ENCODE results near the gene EEFSEC. TPM values are rescaled to one million over a fixed set of nuclear protein-coding genes. Genes with fewer than 3 reads are reported as not detected.

Gene EEFSEC
- total and polyA plus RNA-seq, 10 donors = 8.5 to 19.2 (median 14.2) TPM

- intact Hi-C loops (cut with DNase I; ENCODE audit: low total_unique reads) = no loop called here
- WGBS, 5 donors = 90 to 93% (median 92%) methylated on average over 9 to 10 of the region's 10 CpGs
Observed at GRCh38 chr3:128372707-128373533, 219.6 kb downstream of the EEFSEC start.

GRCh38 chr3:128374746-128375445, 221.6 kb downstream of the EEFSEC start:
- H3K36me3 ChIP-seq = peaks cover 0 to 33% (median 0%) of the 10 kb centered on the region in 6 donors
- intact Hi-C loops (cut with DNase I; ENCODE audit: low total_unique reads) = no loop called here
- TF ChIP-seq POLR2AphosphoS5 (IDR thresholded peaks at IDR 0.05) = no peak
- no peaks in the 10 kb centered on the region for H3K9me3 ChIP-seq
- DNase-seq = no peak
- H3K4me3 ChIP-seq = no peak overlapping the region
- no peak overlapping the region for H3K27ac ChIP-seq
- H3K27me3 ChIP-seq (replicated peaks in 1 of 7) = no peaks in the 10 kb centered on the region
- WGBS, 5 donors = 49 to 81% (median 78%) methylated on average over 2 of the region's 2 CpGs
- peaks cover 0 to 15% (median 3%) of the 10 kb centered on the region in 6 donors for H3K4me1 ChIP-seq

More at GRCh38 chr3:128372707-128373533, 219.6 kb downstream of the EEFSEC start:
- no peaks in the 10 kb centered on the region for H3K9me3 ChIP-seq
- DNase-seq = no peak
- H3K4me3 ChIP-seq = no peak overlapping the region
- H3K36me3 ChIP-seq = peaks cover 0 to 39% (median 0%) of the 10 kb centered on the region in 6 donors
- peaks cover 0 to 30% (median 8%) of the 10 kb centered on the region in 6 donors for H3K4me1 ChIP-seq
- TF ChIP-seq POLR2AphosphoS5 (IDR thresholded peaks at IDR 0.05) = no peak
- no peak for TF ChIP-seq CTCF (IDR thresholded peaks at IDR 0.05 in 8 of 11, conservative IDR thresholded peaks at IDR 0.05 in 3 of 11)
- TF ChIP-seq POLR2A (IDR thresholded peaks at IDR 0.05) = no peak
- no peaks in the 10 kb centered on the region for H3K27me3 ChIP-seq (replicated peaks in 1 of 7)
- H3K27ac ChIP-seq = no peak overlapping the region

GRCh38 chr3:128376516-128376915, 223.2 kb downstream of the EEFSEC start:
- TF ChIP-seq POLR2AphosphoS5 (IDR thresholded peaks at IDR 0.05) (no peak), CTCF (IDR thresholded peaks at IDR 0.05 in 8 of 11, conservative IDR thresholded peaks at IDR 0.05 in 3 of 11) (no peak)
- Histone ChIP-seq H3K36me3 (peaks cover 0 to 36% (median 0%) of the 10 kb centered on the region in 6 donors), H3K4me1 (peaks cover 0 to 5% (median 0%) of the 10 kb centered on the region in 6 donors), H3K9me3 (no peaks in the 10 kb centered on the region), H3K4me3 (no peak overlapping the region), H3K27me3 (replicated peaks in 1 of 7) (no peaks in the 10 kb centered on the region), H3K27ac (no peak overlapping the region)
- intact Hi-C loops (cut with DNase I; ENCODE audit: low total_unique reads) = no loop called here
- no peak for DNase-seq

GRCh38 chr3:128378631-128379347, 225.5 kb downstream of the EEFSEC start:
- Histone ChIP-seq H3K4me3 (no peak overlapping the region), H3K4me1 (peaks cover 0 to 9% (median 0%) of the 10 kb centered on the region in 6 donors), H3K27me3 (replicated peaks in 1 of 7) (no peaks in the 10 kb centered on the region), H3K9me3 (no peaks in the 10 kb centered on the region), H3K36me3 (peaks cover 0 to 27% (median 0%) of the 10 kb centered on the region in 6 donors), H3K27ac (peak overlapping the region in 1 of 8 donors; percentile 2)
- no peak for DNase-seq
- intact Hi-C loops (cut with DNase I; ENCODE audit: low total_unique reads) = no loop called here
- TF ChIP-seq CTCF (IDR thresholded peaks at IDR 0.05 in 8 of 11, conservative IDR thresholded peaks at IDR 0.05 in 3 of 11) (no peak), POLR2AphosphoS5 (IDR thresholded peaks at IDR 0.05) (no peak)
- 85 to 96% (median 89%) methylated on average over 8 to 10 of the region's 10 CpGs for WGBS, 5 donors
